Measurements from ENCODE around the gene COA3. TPM values are rescaled to one million over a fixed set of nuclear protein-coding genes. Genes with fewer than 3 reads are reported as not detected.
A peak's percentile ranks its signal among the peaks of the same experiment; 100 is the strongest.

COA3 gene
- total and polyA plus RNA-seq, 2 experiments from 2014 or later = 84.1 to 275 TPM

- H3K9me3 ChIP-seq (ENCODE audit: low read depth) = no peaks in the 10 kb centered on the region
- peaks cover 6% of the 10 kb centered on the region for H3K4me1 ChIP-seq (ENCODE audit: low read depth)
- TF ChIP-seq CTCF (IDR thresholded peaks at IDR 0.05; ENCODE audit: low read depth, low read length) = no peak
- H3K36me3 ChIP-seq = peaks cover 37% of the 10 kb centered on the region
- H3K4me3 ChIP-seq = no peak overlapping the region
- DNase-seq (ENCODE audit: low read depth in 1 of 2, low spot score in 1 of 2) = no peak
- no peaks in the 10 kb centered on the region for H3K27me3 ChIP-seq
- no peak overlapping the region for H3K27ac ChIP-seq
Measured at GRCh38 chr17:42821176-42821575, 22.7 kb upstream of the COA3 start.

GRCh38 chr17:42819939-42820535, 21.5 kb upstream of the COA3 start:
- H3K9me3 ChIP-seq (ENCODE audit: low read depth) = no peaks in the 10 kb centered on the region
- H3K27ac ChIP-seq = peak overlapping the region; percentile 22
- H3K4me3 ChIP-seq = no peak overlapping the region
- H3K36me3 ChIP-seq = peaks cover 47% of the 10 kb centered on the region
- peak; percentile 67 to 75 for DNase-seq (ENCODE audit: low read depth in 1 of 2, low spot score in 1 of 2)
- peaks cover 6% of the 10 kb centered on the region for H3K4me1 ChIP-seq (ENCODE audit: low read depth)
- H3K27me3 ChIP-seq = no peaks in the 10 kb centered on the region
- peak; percentile 81 for TF ChIP-seq CTCF (IDR thresholded peaks at IDR 0.05; ENCODE audit: low read depth, low read length)

GRCh38 chr17:42818379-42818778, 19.9 kb upstream of the COA3 start:
- H3K9me3 ChIP-seq (ENCODE audit: low read depth) = no peaks in the 10 kb centered on the region
- H3K4me1 ChIP-seq (ENCODE audit: low read depth) = peaks cover 4% of the 10 kb centered on the region
- H3K27me3 ChIP-seq = no peaks in the 10 kb centered on the region
- no peak for TF ChIP-seq CTCF (IDR thresholded peaks at IDR 0.05; ENCODE audit: low read depth, low read length)
- H3K27ac ChIP-seq = no peak overlapping the region
- H3K36me3 ChIP-seq = peaks cover 56% of the 10 kb centered on the region
- peak in 1 of 2 donors; percentile 16 for DNase-seq (ENCODE audit: low read depth in 1 of 2, low spot score in 1 of 2)
- no peak overlapping the region for H3K4me3 ChIP-seq

- Histone ChIP-seq H3K4me1 (ENCODE audit: low read depth) (no peaks in the 10 kb centered on the region), H3K27ac (no peak overlapping the region), H3K9me3 (ENCODE audit: low read depth) (no peaks in the 10 kb centered on the region), H3K36me3 (peaks cover 58% of the 10 kb centered on the region), H3K4me3 (no peak overlapping the region), H3K27me3 (no peaks in the 10 kb centered on the region)
- TF ChIP-seq CTCF (IDR thresholded peaks at IDR 0.05; ENCODE audit: low read depth, low read length) = no peak
- no peak for DNase-seq (ENCODE audit: low read depth in 1 of 2, low spot score in 1 of 2)
Measured at GRCh38 chr17:42817866-42818265, 19.4 kb upstream of the COA3 start.

GRCh38 chr17:42814633-42815399, 16.3 kb upstream of the COA3 start:
- H3K9me3 ChIP-seq (ENCODE audit: low read depth) = no peaks in the 10 kb centered on the region
- H3K36me3 ChIP-seq = peaks cover 66% of the 10 kb centered on the region
- H3K4me1 ChIP-seq (ENCODE audit: low read depth) = no peaks in the 10 kb centered on the region
- no peaks in the 10 kb centered on the region for H3K27me3 ChIP-seq
- H3K27ac ChIP-seq = no peak overlapping the region
- DNase-seq (ENCODE audit: low read depth in 1 of 2, low spot score in 1 of 2) = peak in 1 of 2 donors; percentile 95
- no peak overlapping the region for H3K4me3 ChIP-seq
- no peak for TF ChIP-seq CTCF (IDR thresholded peaks at IDR 0.05; ENCODE audit: low read depth, low read length)
